ENCODE results near the gene TNP1.

TNP1 gene

DNA sequence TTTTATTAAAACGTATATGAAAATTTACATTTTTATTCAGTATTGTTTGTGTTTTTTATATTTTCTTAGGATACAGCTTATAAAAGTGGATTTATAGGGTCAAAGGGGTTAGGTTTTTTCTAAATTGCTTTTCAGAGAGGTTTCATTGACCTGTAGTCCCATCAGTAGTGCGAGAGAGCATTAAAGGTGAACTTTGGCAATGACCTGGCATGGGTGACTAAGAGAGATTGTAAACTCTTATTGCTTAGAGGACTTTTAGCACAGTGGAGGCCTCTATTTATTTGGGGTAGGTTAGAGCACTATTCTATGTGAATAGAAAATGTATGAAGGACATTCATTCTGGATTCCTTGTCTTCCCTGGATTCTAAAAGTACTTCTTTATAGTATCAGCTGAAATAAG is 16.0 kb upstream of the TNP1 start:
- FAIRE-seq (no peak), DNase-seq (ENCODE audit: insufficient read length, low spot score) (no peak)

DNA sequence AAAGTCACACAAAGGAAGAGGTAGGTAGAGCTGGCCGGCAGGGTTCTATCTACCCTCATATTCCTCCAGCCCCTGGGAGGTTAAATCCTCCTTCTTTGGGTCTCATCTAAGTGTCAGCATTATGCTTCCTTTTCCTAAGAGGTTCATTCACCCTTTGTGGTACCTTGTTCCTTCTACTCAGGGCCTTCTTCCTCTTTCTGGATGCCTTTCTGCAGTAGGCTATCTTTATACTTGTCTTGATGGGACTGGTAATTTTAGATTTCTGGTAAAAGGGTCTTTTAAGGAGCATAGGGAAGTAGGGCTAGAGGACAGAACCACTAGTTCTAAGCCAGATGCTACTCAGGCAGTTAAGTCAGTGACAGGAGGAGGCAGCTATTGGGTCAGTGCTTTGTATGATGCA is 13.7 kb upstream of the TNP1 start:
- DNase-seq (ENCODE audit: insufficient read length, low spot score), result no peak
- FAIRE-seq, result no peak

DNA sequence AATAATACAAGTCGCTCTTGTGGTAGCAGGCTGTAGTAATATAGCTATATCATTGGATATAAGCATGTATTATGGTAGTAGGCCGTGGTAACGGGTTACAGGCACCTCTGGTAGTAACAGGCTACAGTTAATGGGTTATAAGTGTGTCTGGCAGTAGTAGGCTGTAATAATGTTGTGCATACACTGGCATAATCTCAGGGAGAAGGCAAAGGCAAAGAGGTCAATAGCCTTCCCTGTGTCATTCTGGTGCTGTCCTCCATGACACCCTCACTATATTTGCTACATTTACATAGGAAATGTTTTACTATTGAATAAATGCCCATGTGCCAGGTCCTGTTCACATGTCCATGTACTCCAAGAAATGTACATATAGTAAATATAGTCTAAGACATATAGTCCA is 12.8 kb upstream of the TNP1 start:
- no peak for FAIRE-seq
- DNase-seq (ENCODE audit: insufficient read length, low spot score), result no peak

DNA sequence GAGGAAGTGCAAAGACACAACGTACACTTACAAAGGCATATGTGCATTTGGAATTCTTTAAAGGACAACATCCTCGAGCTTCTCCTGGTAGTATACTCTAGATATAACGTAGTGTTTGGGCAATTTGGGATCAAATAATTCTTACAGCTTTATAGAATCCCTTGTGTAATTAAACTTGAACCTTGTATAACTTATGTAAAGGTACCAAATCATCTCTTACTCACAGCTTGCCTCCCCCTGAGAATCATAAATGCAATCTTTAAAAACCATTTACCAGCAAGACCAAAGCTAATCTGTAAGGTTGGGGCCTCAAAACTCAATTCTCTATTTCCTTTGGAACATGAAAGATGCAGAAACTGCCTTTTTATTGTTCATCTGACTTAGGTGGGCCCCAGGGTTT is 12.2 kb upstream of the TNP1 start:
- DNase-seq (ENCODE audit: insufficient read length, low spot score) (no peak), FAIRE-seq (no peak)

DNA sequence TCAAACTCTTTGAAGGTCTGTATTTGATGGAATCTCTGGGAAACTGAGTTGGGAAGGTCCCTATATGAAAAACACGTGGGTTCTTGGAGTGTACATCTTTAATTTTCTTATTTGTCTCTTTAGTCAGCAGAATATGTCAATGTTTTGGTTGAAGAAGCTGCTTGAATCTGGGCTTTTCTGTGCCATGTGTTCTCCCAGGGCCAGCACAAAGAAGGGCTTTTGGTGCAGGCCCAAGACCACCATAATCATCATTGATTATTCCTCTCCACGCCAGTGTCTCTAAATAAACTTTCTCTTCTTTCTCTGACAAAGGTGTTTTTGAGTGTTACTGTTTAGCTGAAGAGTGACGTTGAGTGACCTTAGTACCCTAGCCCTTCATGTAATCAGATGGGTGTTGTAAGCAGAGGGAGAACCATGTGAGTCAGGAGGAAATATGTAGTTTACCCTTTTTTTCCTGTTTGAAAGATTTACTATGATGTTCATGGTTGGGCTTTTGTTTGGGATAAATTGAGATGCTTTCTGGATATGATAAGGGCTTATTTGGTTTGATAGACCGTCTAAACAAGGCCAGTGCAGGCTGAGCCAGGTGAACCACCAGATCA is 11.6 kb upstream of the TNP1 start:
- no peak for DNase-seq (ENCODE audit: insufficient read length, low spot score)
- no peak for FAIRE-seq

DNA sequence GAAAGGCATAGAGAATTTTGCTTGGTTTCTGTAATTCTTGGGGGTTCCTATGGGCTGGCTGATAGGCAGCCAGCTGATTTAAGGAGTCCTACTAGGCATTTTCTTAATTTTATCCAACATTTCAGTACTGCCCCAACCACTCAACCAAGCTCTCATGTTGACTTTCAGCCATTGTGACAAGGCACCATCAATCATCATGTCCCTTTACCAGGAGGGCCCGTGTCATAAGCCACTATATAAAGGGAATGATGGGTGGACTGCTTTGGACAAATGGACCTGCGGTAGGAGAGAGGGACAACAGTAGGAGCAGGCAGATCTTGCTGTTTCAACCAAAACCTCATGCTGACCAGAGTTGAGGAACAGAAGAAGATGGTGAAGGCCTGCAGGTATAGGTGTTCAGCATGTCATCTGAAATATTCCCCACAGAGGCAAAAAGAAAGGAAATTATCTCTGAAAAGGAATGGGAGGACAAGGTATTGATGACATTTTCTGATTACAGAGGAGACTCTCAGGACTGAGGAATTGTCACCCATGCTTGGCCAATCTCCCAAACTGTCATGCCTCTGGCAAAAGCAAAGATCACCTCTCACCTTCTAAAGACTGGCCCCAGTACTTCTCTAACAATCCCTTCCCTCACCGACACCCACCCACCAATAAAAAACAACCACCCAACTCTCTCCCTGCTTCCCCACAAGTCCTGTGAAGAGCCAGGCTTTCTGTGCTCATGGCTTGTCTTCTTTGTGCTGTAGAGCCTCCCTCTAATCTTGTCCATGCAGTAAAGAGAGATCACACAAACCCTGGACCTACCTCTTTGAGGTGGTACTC is 10.9 kb upstream of the TNP1 start:
- FAIRE-seq (no peak), DNase-seq (ENCODE audit: insufficient read length, low spot score) (no peak)

DNA sequence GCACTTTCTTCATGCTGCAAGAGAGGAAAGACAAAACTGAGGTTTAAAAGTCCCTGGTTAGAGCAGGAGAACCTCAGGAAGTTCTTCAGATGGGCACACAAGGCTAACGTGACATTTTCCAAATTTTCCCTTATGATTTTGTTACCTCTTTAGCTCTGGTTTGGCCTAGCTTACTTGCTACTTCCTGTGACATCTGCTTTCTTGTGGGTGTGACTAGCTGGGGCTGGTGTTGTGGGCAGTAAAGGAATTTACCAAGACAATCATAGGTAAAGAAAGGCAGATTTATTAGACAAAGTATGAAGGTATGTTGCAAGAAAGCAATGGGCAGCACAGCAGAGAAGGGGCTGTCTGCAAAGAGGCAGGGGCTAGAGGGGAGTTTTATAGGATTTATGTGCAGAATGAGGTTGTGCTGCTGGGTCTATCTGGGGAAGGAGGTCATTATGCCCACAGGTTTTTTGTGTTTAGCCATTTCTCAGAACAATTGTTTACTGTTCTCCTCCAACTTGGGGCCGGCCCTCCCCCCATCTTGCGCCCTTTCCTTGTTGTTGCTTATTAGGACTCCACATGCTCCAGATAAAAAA is 6.7 kb upstream of the TNP1 start:
- FAIRE-seq, result no peak
- DNase-seq (ENCODE audit: insufficient read length, low spot score), result no peak

DNA sequence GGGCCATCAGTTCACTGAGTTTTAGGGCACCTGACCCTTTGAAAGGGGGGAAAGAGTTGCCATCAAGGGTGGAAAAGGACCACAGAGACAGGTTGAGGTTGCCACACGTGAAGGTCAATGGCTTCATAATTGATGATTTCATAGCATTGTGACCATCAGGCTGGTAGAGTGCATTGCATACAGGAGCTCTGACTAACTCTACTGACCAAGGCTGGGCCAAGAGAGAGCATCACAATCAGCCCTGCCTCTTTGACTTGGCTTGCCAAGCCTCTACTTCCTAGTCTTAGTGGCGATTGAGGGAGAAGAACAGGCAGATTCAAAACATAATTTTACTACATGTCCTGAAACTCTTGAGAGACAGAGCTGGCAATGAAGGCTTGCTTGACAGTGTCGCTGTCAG is 5.8 kb upstream of the TNP1 start:
- FAIRE-seq (no peak), DNase-seq (ENCODE audit: insufficient read length, low spot score) (no peak)

DNA sequence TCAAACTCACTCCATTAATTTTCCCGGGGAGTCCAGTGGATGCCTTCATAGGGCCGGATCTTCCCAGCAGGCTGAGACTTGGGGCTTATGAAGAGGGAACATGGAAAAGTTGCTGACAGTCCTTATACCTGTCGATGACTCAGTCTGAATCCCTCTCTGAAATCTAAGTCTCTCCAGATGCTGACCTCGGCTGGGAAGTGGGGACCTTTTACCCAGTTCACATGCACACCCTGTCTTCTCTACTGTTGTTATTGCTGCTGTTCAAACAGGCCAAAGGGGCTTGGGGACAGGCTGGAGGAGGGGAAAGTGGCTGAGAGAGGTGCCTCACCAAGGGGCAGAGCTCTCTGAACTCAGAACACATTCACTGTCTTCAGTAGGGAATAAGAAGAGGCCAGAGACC is 4.1 kb upstream of the TNP1 start:
- no peak for FAIRE-seq
- DNase-seq (ENCODE audit: insufficient read length, low spot score), result no peak

DNA sequence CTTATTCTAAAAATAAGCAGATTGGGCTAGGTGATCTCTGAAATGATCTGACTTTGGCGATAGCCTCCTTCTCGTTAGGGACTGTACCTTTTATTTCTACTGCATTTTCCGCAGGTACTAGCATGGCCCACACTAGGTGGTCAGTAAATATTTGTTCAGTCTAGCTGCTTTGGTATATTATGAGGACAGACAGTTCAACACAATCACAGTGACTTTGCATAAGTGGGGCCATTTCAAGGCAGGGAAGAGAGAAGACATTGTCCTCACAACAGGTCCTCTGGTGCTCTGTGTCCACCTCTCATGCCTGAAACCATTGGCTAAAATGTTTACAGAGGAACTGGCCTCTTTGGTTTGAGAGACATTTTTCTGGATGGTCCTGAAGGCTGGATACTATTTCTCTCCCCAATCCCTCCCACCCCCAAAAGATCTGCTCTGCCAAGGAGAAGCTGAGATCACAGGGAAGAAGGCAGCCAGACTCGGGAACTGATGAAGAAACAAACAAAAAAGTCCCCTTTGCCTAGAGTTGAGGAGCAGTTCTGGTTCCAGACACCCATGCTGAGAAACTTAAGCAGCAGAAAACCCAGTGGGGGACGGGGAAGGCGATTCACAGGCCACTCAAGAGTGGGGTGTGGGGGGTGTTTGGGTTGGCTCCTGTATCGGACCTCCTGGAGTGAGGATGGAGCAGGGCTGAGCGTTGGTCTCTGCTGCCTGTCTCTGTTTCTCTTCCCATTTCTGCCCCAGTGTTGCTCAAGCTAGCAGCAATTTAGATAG is 2.9 kb upstream of the TNP1 start:
- FAIRE-seq, result no peak
- no peak for DNase-seq (ENCODE audit: insufficient read length, low spot score)

DNA sequence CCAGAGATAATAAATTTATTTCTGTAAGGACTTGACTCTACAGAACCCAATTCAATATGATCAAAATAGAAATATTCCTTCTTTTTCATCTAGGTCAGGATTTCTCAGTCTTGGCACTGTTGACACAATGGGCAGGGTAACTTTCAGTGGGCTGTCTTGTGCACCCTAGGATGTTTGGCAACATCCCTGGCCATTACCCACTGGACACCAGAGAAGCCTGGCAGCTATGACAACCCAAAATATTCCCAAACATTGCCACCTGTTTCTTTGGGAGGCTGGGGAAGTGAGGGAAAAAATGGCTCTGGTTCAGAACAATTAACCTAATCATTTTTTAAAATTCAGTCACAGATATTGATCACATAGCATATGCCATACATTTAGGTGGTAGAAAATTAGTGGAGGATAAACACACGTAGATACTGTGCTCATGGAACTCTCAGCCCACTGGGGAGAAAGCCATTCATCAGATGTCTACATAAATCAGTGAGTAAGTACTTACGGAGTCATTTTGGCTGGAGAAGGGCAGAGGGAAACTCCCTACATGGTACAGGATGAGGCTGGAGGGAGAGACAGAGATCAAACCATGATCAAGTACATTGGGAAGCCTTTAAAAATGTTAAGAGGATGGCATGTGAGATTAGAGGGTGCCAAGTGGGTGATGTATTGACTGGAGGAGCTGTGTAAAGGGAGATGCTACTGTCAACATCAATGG is 718 bp upstream of the TNP1 start:
- FAIRE-seq, result no peak
- DNase-seq (ENCODE audit: insufficient read length, low spot score), result no peak

DNA sequence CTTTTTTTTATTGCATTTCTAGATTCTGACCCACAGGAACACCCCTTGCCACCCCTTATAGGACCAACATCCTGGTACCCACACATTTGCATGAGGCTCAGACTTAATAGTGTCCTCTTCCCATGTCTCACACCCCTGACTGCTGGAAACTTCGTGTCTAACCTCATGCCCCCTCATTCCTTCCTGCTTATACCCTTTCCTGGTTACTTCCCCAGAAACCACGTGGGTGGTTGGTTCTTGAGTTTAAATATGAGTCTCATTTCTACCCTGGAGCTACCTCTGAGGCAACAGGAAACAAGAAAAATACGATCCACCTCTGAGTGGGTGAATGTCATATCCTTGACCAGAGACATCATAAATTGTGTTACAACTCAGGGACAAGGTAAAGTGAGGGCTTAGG is 1.6 kb downstream of the TNP1 start:
- DNase-seq (ENCODE audit: insufficient read length, low spot score) (no peak), FAIRE-seq (no peak)

DNA sequence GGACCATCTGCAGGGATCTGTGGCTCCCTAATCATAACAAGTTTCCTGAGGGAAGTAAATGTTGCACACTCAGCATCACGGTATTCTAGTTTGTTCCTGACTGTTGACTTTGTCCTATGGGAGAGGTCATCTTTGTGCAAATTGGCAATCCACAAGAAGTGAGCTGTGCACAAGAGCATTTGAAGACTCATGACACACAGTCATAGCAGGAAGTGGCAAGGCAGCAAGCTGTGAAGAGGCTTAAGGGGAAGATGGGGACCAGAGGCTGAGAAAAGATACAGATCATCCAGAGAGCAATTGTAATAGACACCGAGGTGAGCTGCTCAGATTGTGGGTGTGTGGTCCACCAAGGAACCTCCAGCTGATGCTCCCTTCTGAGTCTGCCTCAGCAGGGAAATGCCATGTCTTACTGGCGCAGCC is 2.7 kb downstream of the TNP1 start:
- FAIRE-seq (no peak), DNase-seq (ENCODE audit: insufficient read length, low spot score) (no peak)

DNA sequence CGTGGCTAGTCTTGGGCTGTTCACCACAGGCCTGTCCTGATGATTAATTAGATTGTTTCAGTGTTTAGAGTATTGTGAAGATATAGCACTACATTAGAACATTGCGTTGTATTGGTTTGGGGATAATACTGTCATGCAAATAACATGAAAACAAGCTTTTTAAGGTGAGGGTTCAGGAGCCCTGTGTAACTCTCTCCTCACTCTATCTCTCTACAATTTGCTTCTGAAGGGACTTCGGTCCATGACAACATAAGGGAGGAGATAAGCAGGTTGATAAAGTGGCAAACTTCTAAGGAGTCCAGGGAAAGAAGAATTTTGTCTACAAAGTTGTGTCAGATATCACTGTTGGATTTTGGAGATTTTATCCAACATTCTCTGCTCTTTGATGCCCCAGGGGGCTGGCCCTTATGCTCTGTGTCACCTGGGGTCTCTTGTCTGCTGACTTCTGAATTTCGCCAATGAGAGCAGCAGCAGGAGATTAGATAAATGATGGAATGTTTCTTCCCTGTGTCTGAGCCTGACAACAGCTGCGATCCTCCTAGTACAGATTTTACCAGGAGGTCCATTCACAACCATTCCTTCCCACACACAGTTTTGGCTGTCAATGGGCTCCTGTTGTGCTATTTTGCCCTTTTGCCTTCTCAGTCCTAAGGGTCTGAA is 3.3 kb downstream of the TNP1 start:
- FAIRE-seq (no peak), DNase-seq (ENCODE audit: insufficient read length, low spot score) (no peak)

DNA sequence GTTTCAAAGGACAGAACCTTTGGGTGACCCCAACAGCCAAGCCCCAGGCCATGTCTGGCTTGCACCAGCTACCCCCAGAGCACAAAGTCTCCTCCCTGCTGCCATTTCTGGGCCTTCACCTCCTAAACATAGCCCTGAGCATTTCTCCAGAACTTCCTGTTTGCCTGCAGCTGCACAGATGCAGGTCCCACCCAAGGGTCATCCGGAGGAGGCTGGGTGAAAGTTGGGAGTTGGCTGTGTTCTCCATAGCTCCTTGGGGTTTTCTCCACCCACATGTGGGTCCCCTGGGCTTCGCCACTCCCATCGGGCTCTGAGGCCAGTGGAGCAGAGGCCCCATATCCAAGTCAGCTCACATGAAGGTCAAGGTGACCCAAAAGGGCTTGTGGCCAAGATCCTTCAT is 4.3 kb downstream of the TNP1 start:
- no peak for FAIRE-seq
- DNase-seq (ENCODE audit: insufficient read length, low spot score), result no peak

DNA sequence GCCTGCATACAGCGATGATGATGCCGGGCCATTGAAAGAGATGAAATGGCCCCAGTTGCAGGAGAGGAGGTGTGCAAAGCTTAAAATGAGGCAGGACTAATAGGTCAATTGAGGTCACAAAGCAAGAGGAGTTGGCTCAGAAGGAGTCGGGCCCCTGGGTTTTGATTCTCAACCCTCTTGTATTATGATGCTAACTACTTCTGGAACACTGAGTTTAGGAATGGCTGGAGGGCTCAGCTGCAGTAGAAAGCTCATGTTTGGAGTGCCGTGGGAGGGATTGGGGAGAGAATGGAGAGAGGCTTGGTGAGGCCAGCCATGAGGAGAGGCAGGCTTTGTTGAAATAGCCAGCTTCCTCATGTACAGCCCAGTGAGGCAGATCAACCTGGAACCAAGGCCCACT is 4.8 kb downstream of the TNP1 start:
- no peak for DNase-seq (ENCODE audit: insufficient read length, low spot score)
- FAIRE-seq, result no peak

DNA sequence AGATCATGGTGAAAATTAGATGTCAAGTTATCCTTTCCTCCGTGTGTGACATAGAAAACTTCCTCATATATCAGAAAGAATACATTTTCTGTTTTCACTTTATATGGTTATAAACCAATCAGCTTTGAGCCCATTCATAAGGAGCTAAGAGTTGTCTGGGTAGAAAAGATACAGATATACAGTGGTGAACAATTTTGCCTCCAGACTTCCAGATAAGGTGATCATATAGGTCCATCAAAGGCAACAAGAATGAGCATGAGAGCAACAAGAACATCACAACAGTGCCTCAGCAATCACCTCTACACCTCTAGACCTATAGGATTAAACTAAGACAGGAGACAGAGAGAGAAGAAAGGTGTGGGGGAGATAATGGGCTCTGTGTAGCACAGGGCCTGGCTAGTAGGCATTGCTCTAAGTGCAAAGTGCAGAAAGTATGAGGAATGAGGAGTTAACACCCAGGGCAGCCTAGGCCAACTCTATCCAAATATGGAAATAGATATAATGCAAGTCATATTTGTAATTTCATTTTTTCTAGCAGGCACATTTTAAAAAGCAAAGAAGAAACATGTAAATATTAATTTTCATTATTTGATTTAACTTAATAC is 8.3 kb downstream of the TNP1 start:
- DNase-seq (ENCODE audit: insufficient read length, low spot score) (no peak), FAIRE-seq (no peak)

DNA sequence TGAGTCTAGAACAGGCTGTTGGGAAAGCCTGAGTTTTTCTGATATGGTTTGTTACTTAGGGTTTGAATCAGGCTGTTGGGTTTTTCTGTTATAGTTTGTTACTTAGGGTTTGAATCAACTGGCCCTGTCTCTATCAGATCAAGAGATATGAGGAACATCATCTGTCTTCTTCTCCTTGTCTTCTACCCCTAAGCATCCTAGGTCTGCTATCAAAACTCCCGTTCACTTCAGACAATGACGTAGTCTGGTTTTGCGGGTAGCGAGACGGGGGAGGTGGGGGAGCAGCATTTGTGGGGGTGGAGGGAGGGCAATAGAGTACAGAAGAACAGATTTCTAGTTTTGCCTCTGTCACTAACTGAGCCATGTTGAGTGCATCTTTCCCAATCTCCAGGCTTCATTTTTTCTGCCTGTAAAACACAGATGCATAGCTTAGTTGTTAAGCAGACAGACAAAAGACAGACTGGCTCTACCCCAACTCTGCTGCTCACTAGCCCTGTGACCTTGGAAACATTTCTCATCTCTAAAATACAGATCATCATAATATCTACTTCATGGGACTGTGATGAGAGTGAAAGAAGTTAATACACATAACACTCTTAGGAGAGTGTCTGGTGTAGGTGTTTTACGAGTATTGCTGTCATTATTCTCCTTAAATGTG is 9.1 kb downstream of the TNP1 start:
- no peak for FAIRE-seq
- DNase-seq (ENCODE audit: insufficient read length, low spot score), result no peak

DNA sequence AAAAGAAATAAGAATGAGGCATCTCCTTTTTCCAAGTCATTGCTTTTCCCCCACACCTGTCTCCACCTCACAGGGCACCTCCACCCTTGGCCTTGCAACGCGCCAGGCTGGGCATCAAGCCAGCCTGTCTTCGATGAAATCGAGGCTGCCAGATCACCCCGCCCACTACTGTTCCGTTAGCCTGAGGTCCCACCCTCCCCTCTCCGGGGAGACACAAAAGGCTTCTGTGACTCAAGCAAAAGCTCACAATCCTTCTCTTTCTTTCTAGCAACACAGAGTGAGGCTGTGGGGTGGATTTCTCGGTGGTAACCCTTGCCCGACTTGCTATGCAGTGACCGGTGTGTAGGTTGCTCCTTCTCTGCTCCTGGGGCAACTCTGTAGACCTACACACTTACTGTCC is 9.9 kb downstream of the TNP1 start:
- no peak for DNase-seq (ENCODE audit: insufficient read length, low spot score)
- no peak for FAIRE-seq

DNA sequence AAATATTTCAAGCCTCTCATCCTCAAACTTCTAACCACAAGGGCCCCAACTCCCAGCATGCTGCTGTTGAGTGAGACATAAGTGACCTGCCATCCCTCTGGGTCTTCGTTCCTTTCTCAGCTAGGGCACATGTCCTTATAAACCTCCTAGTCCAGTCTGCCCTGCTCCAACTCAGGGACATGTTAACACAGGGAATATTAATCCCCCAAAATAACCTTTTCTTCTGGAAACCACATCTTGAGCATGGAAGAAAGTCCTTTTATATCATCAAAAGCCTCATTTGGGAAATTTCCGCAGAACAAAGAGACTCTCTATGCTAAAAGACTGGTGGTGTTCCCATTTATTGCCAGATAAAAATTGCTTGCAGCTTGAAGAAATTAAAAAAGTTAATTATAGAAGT is 14.4 kb downstream of the TNP1 start:
- FAIRE-seq (no peak), DNase-seq (ENCODE audit: insufficient read length, low spot score) (no peak)

Data from HTR-8/SVneo (cell line).